NB4 (cell line): Measurements from ENCODE around the gene MAN1A2.

ENCODE experiments used
- MYC ChIP-seq: IDR thresholded peaks from 2 replicates; pipeline ENCODE4 v1.6.1; 2011; ENCODE audit warnings: low read depth, low read length
- POLR2A ChIP-seq: IDR thresholded peaks from 2 replicates; pipeline ENCODE4 v1.6.1; 2011; ENCODE audit warnings: mild to moderate bottlenecking; ENCODE audit not compliant: insufficient read length; ENCODE audit errors: extremely low read depth
- TF ChIP-seq, protein P1 (sequence below): IDR thresholded peaks from one replicate; pipeline ENCODE4 v1.5.1; 2012; ENCODE audit warnings: low read depth, low read length
- TF ChIP-seq, protein P2 (sequence below): IDR thresholded peaks from 2 replicates; pipeline ENCODE4 v1.6.1; 2011; ENCODE audit warnings: low read depth, low read length

GRCh38 chr1:117396074-117396473 is 28.8 kb downstream of the MAN1A2 start:
- TF ChIP-seq, protein P1, sequence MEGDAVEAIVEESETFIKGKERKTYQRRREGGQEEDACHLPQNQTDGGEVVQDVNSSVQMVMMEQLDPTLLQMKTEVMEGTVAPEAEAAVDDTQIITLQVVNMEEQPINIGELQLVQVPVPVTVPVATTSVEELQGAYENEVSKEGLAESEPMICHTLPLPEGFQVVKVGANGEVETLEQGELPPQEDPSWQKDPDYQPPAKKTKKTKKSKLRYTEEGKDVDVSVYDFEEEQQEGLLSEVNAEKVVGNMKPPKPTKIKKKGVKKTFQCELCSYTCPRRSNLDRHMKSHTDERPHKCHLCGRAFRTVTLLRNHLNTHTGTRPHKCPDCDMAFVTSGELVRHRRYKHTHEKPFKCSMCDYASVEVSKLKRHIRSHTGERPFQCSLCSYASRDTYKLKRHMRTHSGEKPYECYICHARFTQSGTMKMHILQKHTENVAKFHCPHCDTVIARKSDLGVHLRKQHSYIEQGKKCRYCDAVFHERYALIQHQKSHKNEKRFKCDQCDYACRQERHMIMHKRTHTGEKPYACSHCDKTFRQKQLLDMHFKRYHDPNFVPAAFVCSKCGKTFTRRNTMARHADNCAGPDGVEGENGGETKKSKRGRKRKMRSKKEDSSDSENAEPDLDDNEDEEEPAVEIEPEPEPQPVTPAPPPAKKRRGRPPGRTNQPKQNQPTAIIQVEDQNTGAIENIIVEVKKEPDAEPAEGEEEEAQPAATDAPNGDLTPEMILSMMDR = no peak
- TF ChIP-seq POLR2A = no peak
- TF ChIP-seq MYC = no peak
- TF ChIP-seq, protein P2, sequence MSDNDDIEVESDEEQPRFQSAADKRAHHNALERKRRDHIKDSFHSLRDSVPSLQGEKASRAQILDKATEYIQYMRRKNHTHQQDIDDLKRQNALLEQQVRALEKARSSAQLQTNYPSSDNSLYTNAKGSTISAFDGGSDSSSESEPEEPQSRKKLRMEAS = no peak
